ENCODE results near the gene TIPIN. TPM values are rescaled to one million over a fixed set of nuclear protein-coding genes. Genes with fewer than 3 reads are reported as not detected.
"Not testable (repeated sequence)": the region's sequence is repeated elsewhere in the genome, so short reads cannot be mapped to it uniquely, and the experiment has no call there.

TIPIN gene
- total RNA-seq, 1 donor from 2014 or later: 9.8 TPM

- Histone ChIP-seq H3K4me3 (ENCODE audit: low read depth, low read length) (no peak overlapping the region), H3K27me3 (ENCODE audit: control insufficient read depth, insufficient read depth, low read length) (no peaks in the 10 kb centered on the region), H3K36me3 (ENCODE audit: control insufficient read depth, insufficient read depth, low read length) (no peaks in the 10 kb centered on the region)
- TF ChIP-seq CTCF (IDR thresholded peaks at IDR 0.05; ENCODE audit: insufficient read depth, low read length, poor library complexity, severe bottlenecking): no peak
- no peak for DNase-seq (ENCODE audit: low read depth)
Observed at GRCh38 chr15:66388576-66388975, 32.1 kb upstream of the TIPIN start.

GRCh38 chr15:66388043-66388363 is 31.5 kb upstream of the TIPIN start:
- TF ChIP-seq CTCF (IDR thresholded peaks at IDR 0.05; ENCODE audit: insufficient read depth, low read length, poor library complexity, severe bottlenecking): no peak
- Histone ChIP-seq H3K4me3 (ENCODE audit: low read depth, low read length) (peak overlapping the region; percentile 70), H3K36me3 (ENCODE audit: control insufficient read depth, insufficient read depth, low read length) (no peaks in the 10 kb centered on the region)

GRCh38 chr15:66387163-66388042 is 30.9 kb upstream of the TIPIN start:
- no peak for DNase-seq (ENCODE audit: low read depth)
- peak; percentile 43 for TF ChIP-seq CTCF (IDR thresholded peaks at IDR 0.05; ENCODE audit: insufficient read depth, low read length, poor library complexity, severe bottlenecking)
- peak overlapping the region; percentile 70 for H3K4me3 ChIP-seq (ENCODE audit: low read depth, low read length)
- H3K27me3 ChIP-seq (ENCODE audit: control insufficient read depth, insufficient read depth, low read length): no peaks in the 10 kb centered on the region
- H3K36me3 ChIP-seq (ENCODE audit: control insufficient read depth, insufficient read depth, low read length): no peaks in the 10 kb centered on the region

More at GRCh38 chr15:66388043-66388363, 31.5 kb upstream of the TIPIN start:
- DNase-seq (ENCODE audit: low read depth): no peak
- H3K27me3 ChIP-seq (ENCODE audit: control insufficient read depth, insufficient read depth, low read length): no peaks in the 10 kb centered on the region

GRCh38 chr15:66386204-66387123 is 30.0 kb upstream of the TIPIN start, which contains the start of gene MAP2K1:
MAP2K1 (plus strand) TSS chr15:66386912; CDS start chr15:66387348, 436 bp downstream.
- H3K4me3 ChIP-seq (ENCODE audit: low read depth, low read length): peak within 1 kb of the TSS; percentile 70
- DNase-seq (ENCODE audit: low read depth): peak; percentile 76
- TF ChIP-seq CTCF (IDR thresholded peaks at IDR 0.05; ENCODE audit: insufficient read depth, low read length, poor library complexity, severe bottlenecking): peak; percentile 75
- H3K27me3 ChIP-seq (ENCODE audit: control insufficient read depth, insufficient read depth, low read length): no peaks in the 10 kb centered on the region
- no peaks in the 10 kb centered on the region for H3K36me3 ChIP-seq (ENCODE audit: control insufficient read depth, insufficient read depth, low read length)

GRCh38 chr15:66381376-66381775 is 24.9 kb upstream of the TIPIN start:
- H3K4me3 ChIP-seq (ENCODE audit: low read depth, low read length): not testable (repeated sequence)

GRCh38 chr15:66378814-66379430 is 22.4 kb upstream of the TIPIN start:
- H3K27me3 ChIP-seq (ENCODE audit: control insufficient read depth, insufficient read depth, low read length): no peaks in the 10 kb centered on the region
- H3K4me3 ChIP-seq (ENCODE audit: low read depth, low read length): no peak overlapping the region
- no peak for TF ChIP-seq CTCF (IDR thresholded peaks at IDR 0.05; ENCODE audit: insufficient read depth, low read length, poor library complexity, severe bottlenecking)
- no peak for DNase-seq (ENCODE audit: low read depth)
- no peaks in the 10 kb centered on the region for H3K36me3 ChIP-seq (ENCODE audit: control insufficient read depth, insufficient read depth, low read length)

More at GRCh38 chr15:66381376-66381775, 24.9 kb upstream of the TIPIN start:
- not testable (repeated sequence) for DNase-seq (ENCODE audit: low read depth); H3K36me3 ChIP-seq (ENCODE audit: control insufficient read depth, insufficient read depth, low read length); H3K27me3 ChIP-seq (ENCODE audit: control insufficient read depth, insufficient read depth, low read length)

All from kidney epithelial cell (primary cell).